PC-9 (cell line): Measurements from ENCODE around the gene MRPL48. TPM values are rescaled to one million over a fixed set of nuclear protein-coding genes. Genes with fewer than 3 reads are reported as not detected.

Source experiments
- BruUV-seq: library from RNA; stranded (reverse); fragments of 400-500 nt; replicated peaks from 2 replicates; lab custom pipeline; 2021; lab: Mats Ljungman, UMichigan
- CTCF ChIA-PET: fragments of 300-600 bp; sonication (Branson Sonifier 250); formaldehyde crosslinking; loops from one replicate; lab custom pipeline; 2022; ENCODE audit warnings: antibody characterized with exemption; lab: Charles Lee
- POLR2A ChIA-PET: fragments of 300-600 bp; sonication (Branson Sonifier 250); formaldehyde crosslinking; loops from one replicate; lab custom pipeline; 2022; ENCODE audit warnings: antibody characterized with exemption; ENCODE audit not compliant: unreplicated experiment; lab: Charles Lee
- DNase-seq, 2 experiments: peaks; one replicate each; pipeline versions ENCODE4 v3.0.0 to v3.0.0-alpha.2; 2015 to 2022; ENCODE audit warnings: mixed read lengths in 1 of 2
- H2AFZ ChIP-seq: fragments of 200-600 bp; sonication (generic); 2 replicates; pipeline ENCODE4 v1.8.1; 2017; ENCODE audit warnings: antibody characterized with exemption
- H3F3A ChIP-seq: fragments of 200-600 bp; sonication (generic); 2 replicates; pipeline ENCODE4 v1.8.1; 2017; ENCODE audit warnings: antibody characterized with exemption, mild to moderate bottlenecking, low read depth; ENCODE audit not compliant: insufficient read depth
- H3K27ac ChIP-seq: fragments of 200-600 bp; sonication (generic); 2 replicates; pipeline ENCODE4 v1.6.1; 2016; ENCODE audit warnings: mixed run types
- H3K27me3 ChIP-seq: fragments of 200-600 bp; sonication (generic); 2 replicates; pipeline ENCODE4 v1.6.1; 2016; ENCODE audit warnings: low read depth, mixed run types; ENCODE audit not compliant: insufficient read depth
- H3K36me3 ChIP-seq: fragments of 200-600 bp; sonication (generic); 2 replicates; pipeline ENCODE4 v1.6.1; 2016; ENCODE audit warnings: low read depth, mixed run types
- H3K4me1 ChIP-seq: fragments of 200-600 bp; sonication (generic); replicated peaks from 2 replicates; pipeline ENCODE4 v1.6.1; 2016; ENCODE audit warnings: mixed run types; ENCODE audit not compliant: insufficient read depth
- H3K4me2 ChIP-seq: fragments of 200-600 bp; sonication (generic); 2 replicates; pipeline ENCODE4 v1.6.1; 2017; ENCODE audit warnings: mixed run types
- H3K4me3 ChIP-seq: fragments of 200-600 bp; sonication (generic); 2 replicates; pipeline ENCODE4 v1.6.1; 2016; ENCODE audit warnings: mixed run types
- H3K79me2 ChIP-seq: fragments of 200-600 bp; sonication (generic); 2 replicates; pipeline ENCODE4 v1.6.1; 2017; ENCODE audit warnings: low read depth, mixed run types
- H3K9me2 ChIP-seq: fragments of 200-600 bp; sonication (generic); 2 replicates; pipeline ENCODE4 v1.8.1; 2017; ENCODE audit warnings: mild to moderate bottlenecking; ENCODE audit not compliant: insufficient read depth
- H3K9me3 ChIP-seq: fragments of 200-600 bp; sonication (generic); 2 replicates; pipeline ENCODE4 v1.8.1; 2016; ENCODE audit warnings: low read depth; ENCODE audit not compliant: insufficient read depth
- H4K20me1 ChIP-seq: fragments of 200-600 bp; sonication (generic); 2 replicates; pipeline ENCODE4 v1.8.1; 2017; ENCODE audit not compliant: insufficient read depth
- CTCF ChIP-seq: fragments of 200-600 bp; sonication (generic); conservative IDR thresholded peaks from 2 replicates; pipeline ENCODE4 v1.6.1; 2017; ENCODE audit warnings: mixed run types, antibody characterized with exemption, mild to moderate bottlenecking, moderate library complexity
- EZH2 ChIP-seq: fragments of 200-600 bp; sonication (generic); IDR thresholded peaks from 2 replicates; pipeline ENCODE4 v1.8.0; 2017; ENCODE audit warnings: antibody characterized with exemption, low read depth
- intact Hi-C: fragments of 100-400 bp; cut with micrococcal nuclease; formaldehyde crosslinking; loops from one replicate; pipeline ENCODE4 v1.10.0; 2022; ENCODE audit not compliant: unreplicated experiment
- total RNA-seq: library from RNA; stranded (reverse); gene quantifications from 2 replicates; pipeline ENCODE4 v1.2.3, GENCODE V29; 2021

The MRPL48 gene
- total RNA-seq, 1 experiment from 2014 or later = 64.5 TPM

- H3K27ac ChIP-seq = no peak overlapping the region
- H3K4me1 ChIP-seq = peaks cover 4% of the 10 kb centered on the region
- DNase-seq = no peak
- TF ChIP-seq CTCF = no peak
- no peak for TF ChIP-seq EZH2
- no peak overlapping the region for H3K4me2 ChIP-seq
- H3K79me2 ChIP-seq = no peaks in the 10 kb centered on the region
- H3K4me3 ChIP-seq = no peak overlapping the region
- no peaks in the 10 kb centered on the region for H3K27me3 ChIP-seq
- peaks cover 4% of the 10 kb centered on the region; the same call in 1 of the 2 replicates for H4K20me1 ChIP-seq
- POLR2A ChIA-PET = no interaction called here
- H3K36me3 ChIP-seq = peaks cover 19% of the 10 kb centered on the region; the same call in 1 of the 2 replicates
- intact Hi-C loops = no loop called here
- no peaks in the 10 kb centered on the region for H3K9me2 ChIP-seq
- no TSS peak for BruUV-seq
- no peak overlapping the region for H2AFZ ChIP-seq
- H3K9me3 ChIP-seq = no peaks in the 10 kb centered on the region
- CTCF ChIA-PET = interaction anchor here (0.6 kb wide), 1 partner anchor 72 kb away, joined by 3 read pairs; the partner anchor contains the start of gene MRPL48
- H3F3A ChIP-seq = peaks cover under 1% of the 10 kb centered on the region
These were observed 72.0 kb downstream of the MRPL48 start for GRCh38 chr11:73859671-73860070.

- peaks cover 19% of the 10 kb centered on the region; the same call in 1 of the 2 replicates for H3K36me3 ChIP-seq
- no peaks in the 10 kb centered on the region for H3K79me2 ChIP-seq
- intact Hi-C loops = no loop called here
- ChIA-PET CTCF (no interaction called here), POLR2A (no interaction called here)
- peaks cover 4% of the 10 kb centered on the region; the same call in 1 of the 2 replicates for H4K20me1 ChIP-seq
- no peak overlapping the region for H3K4me2 ChIP-seq
- no peak overlapping the region for H2AFZ ChIP-seq
- no peaks in the 10 kb centered on the region; the same call in 1 of the 2 replicates for H3F3A ChIP-seq
- no peaks in the 10 kb centered on the region for H3K4me1 ChIP-seq
- H3K9me3 ChIP-seq = no peaks in the 10 kb centered on the region
- H3K27ac ChIP-seq = no peak overlapping the region
- BruUV-seq = no TSS peak
- no peak overlapping the region for H3K4me3 ChIP-seq
- no peaks in the 10 kb centered on the region for H3K27me3 ChIP-seq
- no peak for DNase-seq
- TF ChIP-seq EZH2 (no peak), CTCF (no peak)
- H3K9me2 ChIP-seq = no peaks in the 10 kb centered on the region
These were observed 72.5 kb downstream of the MRPL48 start for GRCh38 chr11:73860202-73860601.

- no TSS peak for BruUV-seq
- Histone ChIP-seq H3K27ac (no peak overlapping the region), H4K20me1 (peaks cover 8% of the 10 kb centered on the region; the same call in 1 of the 2 replicates), H3F3A (peaks cover 17% of the 10 kb centered on the region; the same call in 1 of the 2 replicates), H2AFZ (no peak overlapping the region), H3K9me3 (no peaks in the 10 kb centered on the region), H3K27me3 (no peaks in the 10 kb centered on the region), H3K36me3 (peaks cover 19% of the 10 kb centered on the region; the same call in 1 of the 2 replicates), H3K79me2 (no peaks in the 10 kb centered on the region), H3K4me3 (no peak overlapping the region), H3K9me2 (no peaks in the 10 kb centered on the region), H3K4me1 (0 out of 2 replicates have a peak, but pooled peaks cover 5% of the 10 kb centered on the region), H3K4me2 (no peak overlapping the region)
- DNase-seq = no peak
- POLR2A ChIA-PET = no interaction called here
- CTCF ChIA-PET = no interaction called here
- intact Hi-C loops = no loop called here
- TF ChIP-seq CTCF = no peak
- no peak for TF ChIP-seq EZH2
These were observed 75.3 kb downstream of the MRPL48 start for GRCh38 chr11:73862986-73863385.
